WTC11 (cell line): ENCODE data around the gene MACROD2. TPM values are rescaled to one million over a fixed set of nuclear protein-coding genes. Genes with fewer than 3 reads are reported as not detected.

ENCODE experiments used
- ATAC-seq: fragments of 200-7000 bp; cut with Tn5 transposase; 2 replicates; pipeline ENCODE4 v1.10.0; 2021; ENCODE audit warnings: mild to moderate bottlenecking, moderate library complexity
- CTCF ChIA-PET: fragments of 300-600 bp; sonication (Branson Sonifier 250); formaldehyde crosslinking; loops from one replicate; lab custom pipeline; 2021; ENCODE audit warnings: antibody characterized with exemption; lab: Charles Lee
- POLR2A ChIA-PET: fragments of 350-600 bp; sonication (Branson Sonifier 250); formaldehyde crosslinking; loops from one replicate; lab custom pipeline; 2021; ENCODE audit warnings: antibody characterized with exemption; lab: Charles Lee
- DNase-seq: peaks from one replicate; pipeline ENCODE4 v3.0.0; 2021; ENCODE audit warnings: low spot score
- H3K27ac Mint-ChIP-seq: 2 replicates; pipeline ENCODE4 v1.8.0; 2021; ENCODE audit warnings: mixed read lengths
- H3K27me3 Mint-ChIP-seq: 2 replicates; pipeline ENCODE4 v1.8.0; 2021; ENCODE audit warnings: low read depth, mild to moderate bottlenecking, moderate library complexity, mixed read lengths
- H3K36me3 Mint-ChIP-seq: 2 replicates; pipeline ENCODE4 v1.8.0; 2021; ENCODE audit warnings: mixed read lengths
- H3K4me1 Mint-ChIP-seq: 2 replicates; pipeline ENCODE4 v1.8.0; 2022; ENCODE audit warnings: mixed read lengths
- H3K4me3 Mint-ChIP-seq: 2 replicates; pipeline ENCODE4 v1.8.0; 2021; ENCODE audit warnings: mild to moderate bottlenecking, moderate library complexity, mixed read lengths
- H3K9me3 Mint-ChIP-seq: 2 replicates; pipeline ENCODE4 v1.8.0; 2021; ENCODE audit warnings: mixed read lengths
- ARID4B ChIP-seq: sonication (generic); formaldehyde crosslinking; IDR thresholded peaks from 2 replicates; pipeline ENCODE4 v1.8.0; 2023; ENCODE audit warnings: missing genetic modification reagents, mild to moderate bottlenecking, borderline replicate concordance
- ATF3 ChIP-seq: sonication (generic); formaldehyde crosslinking; conservative IDR thresholded peaks from 2 replicates; pipeline ENCODE4 v1.8.1; 2022; ENCODE audit warnings: mild to moderate bottlenecking, missing genetic modification reagents
- ATF6 ChIP-seq: sonication (generic); formaldehyde crosslinking; IDR thresholded peaks from 2 replicates; pipeline ENCODE4 v1.8.1; 2023; ENCODE audit warnings: mild to moderate bottlenecking, missing genetic modification reagents
- CDX4 ChIP-seq: fragments of 250-450 bp; sonication (Bioruptor Pico); IDR thresholded peaks from 2 replicates; pipeline ENCODE4 v1.9.0; 2021; ENCODE audit warnings: moderate library complexity, mild to moderate bottlenecking, inconsistent platforms, borderline replicate concordance
- CREM ChIP-seq: sonication (generic); formaldehyde crosslinking; IDR thresholded peaks from 2 replicates; pipeline ENCODE4 v1.8.1; 2022; ENCODE audit warnings: mild to moderate bottlenecking, missing genetic modification reagents, moderate library complexity
- ESRRA ChIP-seq: sonication (generic); formaldehyde crosslinking; IDR thresholded peaks from 2 replicates; pipeline ENCODE4 v1.8.1; 2022; ENCODE audit warnings: mild to moderate bottlenecking, missing genetic modification reagents, borderline replicate concordance
- ETV6 ChIP-seq: sonication (generic); formaldehyde crosslinking; IDR thresholded peaks from 2 replicates; pipeline ENCODE4 v1.8.1; 2022; ENCODE audit warnings: mild to moderate bottlenecking, missing genetic modification reagents
- FOXJ3 ChIP-seq: sonication (generic); formaldehyde crosslinking; IDR thresholded peaks from 2 replicates; pipeline ENCODE4 v1.9.0; 2021; ENCODE audit warnings: missing genetic modification reagents, mild to moderate bottlenecking, borderline replicate concordance
- FOXK1 ChIP-seq: sonication (generic); formaldehyde crosslinking; IDR thresholded peaks from 2 replicates; pipeline ENCODE4 v1.8.0; 2022; ENCODE audit warnings: mild to moderate bottlenecking, moderate library complexity, missing genetic modification reagents
- GRHL2 ChIP-seq: fragments of 250-450 bp; sonication (Bioruptor Pico); IDR thresholded peaks from 2 replicates; pipeline ENCODE4 v1.8.0; 2022; ENCODE audit warnings: mild to moderate bottlenecking, moderate library complexity; ENCODE audit not compliant: insufficient replicate concordance, severe bottlenecking
- HMGA2 ChIP-seq: fragments of 250-450 bp; sonication (Bioruptor Pico); IDR thresholded peaks from 2 replicates; pipeline ENCODE4 v1.4.0; 2021; ENCODE audit warnings: mild to moderate bottlenecking, moderate library complexity
- JAZF1 ChIP-seq: fragments of 250-450 bp; sonication (Bioruptor Pico); IDR thresholded peaks from 2 replicates; pipeline ENCODE4 v1.9.0; 2021; ENCODE audit warnings: moderate library complexity, mild to moderate bottlenecking, inconsistent platforms
- JUN ChIP-seq: sonication (generic); formaldehyde crosslinking; IDR thresholded peaks from 2 replicates; pipeline ENCODE4 v1.8.0; 2023; ENCODE audit warnings: mild to moderate bottlenecking, missing genetic modification reagents
- MAX ChIP-seq: sonication (generic); formaldehyde crosslinking; IDR thresholded peaks from 2 replicates; pipeline ENCODE4 v1.8.0; 2022; ENCODE audit warnings: mild to moderate bottlenecking, missing genetic modification reagents
- NR3C1 ChIP-seq: sonication (generic); formaldehyde crosslinking; conservative IDR thresholded peaks from 2 replicates; pipeline ENCODE4 v1.8.1; 2023; ENCODE audit warnings: low read depth, mild to moderate bottlenecking, missing genetic modification reagents
- PREB ChIP-seq: sonication (generic); formaldehyde crosslinking; IDR thresholded peaks from 2 replicates; pipeline ENCODE4 v1.8.1; 2022; ENCODE audit warnings: mild to moderate bottlenecking, missing genetic modification reagents, moderate library complexity, borderline replicate concordance
- PRRX2 ChIP-seq: fragments of 250-450 bp; sonication (Bioruptor Pico); IDR thresholded peaks from 2 replicates; pipeline ENCODE4 v1.8.0; 2021; ENCODE audit warnings: mild to moderate bottlenecking
- SOX15 ChIP-seq: fragments of 250-450 bp; sonication (Bioruptor Pico); IDR thresholded peaks from 2 replicates; pipeline ENCODE4 v1.9.0; 2021; ENCODE audit warnings: mild to moderate bottlenecking
- SP1 ChIP-seq: sonication (generic); formaldehyde crosslinking; conservative IDR thresholded peaks from 2 replicates; pipeline ENCODE4 v1.8.1; 2022; ENCODE audit warnings: missing genetic modification reagents
- TEAD1 ChIP-seq: sonication (generic); formaldehyde crosslinking; IDR thresholded peaks from 2 replicates; pipeline ENCODE4 v1.8.0; 2022; ENCODE audit warnings: mild to moderate bottlenecking, missing genetic modification reagents
- USF2 ChIP-seq: sonication (generic); formaldehyde crosslinking; IDR thresholded peaks from 2 replicates; pipeline ENCODE4 v1.8.1; 2023; ENCODE audit warnings: mild to moderate bottlenecking, missing genetic modification reagents, moderate library complexity
- ZBTB21 ChIP-seq: sonication (generic); formaldehyde crosslinking; IDR thresholded peaks from 2 replicates; pipeline ENCODE4 v1.8.1; 2023; ENCODE audit warnings: mild to moderate bottlenecking, missing genetic modification reagents, borderline replicate concordance
- ZNF232 ChIP-seq: sonication (generic); formaldehyde crosslinking; IDR thresholded peaks from 2 replicates; pipeline ENCODE4 v1.8.0; 2022; ENCODE audit warnings: mild to moderate bottlenecking, missing genetic modification reagents
- ZSCAN18 ChIP-seq: fragments of 250-450 bp; sonication (Bioruptor Pico); IDR thresholded peaks from 2 replicates; pipeline ENCODE4 v2.1.2; 2022; ENCODE audit warnings: mild to moderate bottlenecking, moderate library complexity
- total RNA-seq: library from RNA; stranded (reverse); gene quantifications from 3 replicates; pipeline ENCODE4 v1.2.3, GENCODE V29; 2021

The MACROD2 gene
- total RNA-seq, 1 experiment from 2014 or later, result 4.1 TPM

GRCh38 chr20:15991279-15991678 is 1996.0 kb downstream of the MACROD2 start (continued):
- no peak for TF ChIP-seq ATF6
- no peak for TF ChIP-seq CDX4 (CRISPR knock-in tag)
- TF ChIP-seq GRHL2 (CRISPR knock-in tag), result no peak
- no peak for TF ChIP-seq ZBTB21 (CRISPR knock-in tag)
- TF ChIP-seq ETV6, result no peak
- TF ChIP-seq ZNF232, result no peak
- no peak for TF ChIP-seq JAZF1 (CRISPR knock-in tag)

- peaks cover 20% of the 10 kb centered on the region for H3K9me3 Mint-ChIP-seq
- ChIA-PET POLR2A (no interaction called here), CTCF (no interaction called here)
- TF ChIP-seq HMGA2 (CRISPR knock-in tag) (no peak), PRRX2 (CRISPR knock-in tag) (no peak), FOXJ3 (CRISPR knock-in tag) (no peak), FOXK1 (CRISPR knock-in tag) (no peak), JUN (CRISPR knock-in tag) (no peak), USF2 (CRISPR knock-in tag) (no peak), PREB (CRISPR knock-in tag) (no peak)
- no peaks in the 10 kb centered on the region for H3K27me3 Mint-ChIP-seq
- ATAC-seq, result no peak
- no peak overlapping the region for H3K27ac Mint-ChIP-seq
- no peak overlapping the region for H3K4me3 Mint-ChIP-seq
- peaks cover 18% of the 10 kb centered on the region for H3K36me3 Mint-ChIP-seq
- H3K4me1 Mint-ChIP-seq, result peaks cover 6% of the 10 kb centered on the region; the same call in 1 of the 2 replicates
- no peak for DNase-seq
Observed at GRCh38 chr20:15992564-15992963, 1997.2 kb downstream of the MACROD2 start.

- H3K27me3 Mint-ChIP-seq, result no peaks in the 10 kb centered on the region; the same call in 1 of the 2 replicates
- no peak for ATAC-seq
- H3K27ac Mint-ChIP-seq, result no peak overlapping the region
- CTCF ChIA-PET, result no interaction called here
- H3K36me3 Mint-ChIP-seq, result peaks cover 32% of the 10 kb centered on the region
- no peak for DNase-seq
- peaks cover 7% of the 10 kb centered on the region for H3K4me1 Mint-ChIP-seq
- POLR2A ChIA-PET, result no interaction called here
- H3K9me3 Mint-ChIP-seq, result peaks cover 36% of the 10 kb centered on the region
- no peak overlapping the region for H3K4me3 Mint-ChIP-seq
- TF ChIP-seq NR3C1 (CRISPR knock-in tag) (no peak), FOXK1 (CRISPR knock-in tag) (no peak), CREM (CRISPR knock-in tag) (no peak), ARID4B (CRISPR knock-in tag) (no peak), ESRRA (CRISPR knock-in tag) (no peak), SOX15 (CRISPR knock-in tag) (no peak), TEAD1 (CRISPR knock-in tag) (no peak), ZBTB21 (CRISPR knock-in tag) (no peak), ZSCAN18 (CRISPR knock-in tag) (no peak), ATF3 (no peak), SP1 (CRISPR knock-in tag) (no peak), MAX (CRISPR knock-in tag) (no peak)
Observed at GRCh38 chr20:16000112-16000511, 2004.8 kb downstream of the MACROD2 start.
